LHCN-M2 (cell line): Measurements from ENCODE around the gene TERT. TPM values are rescaled to one million over a fixed set of nuclear protein-coding genes. Genes with fewer than 3 reads are reported as not detected.

Source experiments
- DNase-seq: peaks from one replicate; pipeline ENCODE4 v3.0.0-alpha.2; 2012; ENCODE audit warnings: low read depth
- total RNA-seq: library from RNA; depleted of rRNA; stranded (reverse); fragments of >200 nt; gene quantifications from 2 replicates; pipeline ENCODE4 v1.2.3, GENCODE V29; 2014; rRNA removed

The TERT gene
- total RNA-seq, 1 experiment from 2014 or later: 173 TPM

DNA sequence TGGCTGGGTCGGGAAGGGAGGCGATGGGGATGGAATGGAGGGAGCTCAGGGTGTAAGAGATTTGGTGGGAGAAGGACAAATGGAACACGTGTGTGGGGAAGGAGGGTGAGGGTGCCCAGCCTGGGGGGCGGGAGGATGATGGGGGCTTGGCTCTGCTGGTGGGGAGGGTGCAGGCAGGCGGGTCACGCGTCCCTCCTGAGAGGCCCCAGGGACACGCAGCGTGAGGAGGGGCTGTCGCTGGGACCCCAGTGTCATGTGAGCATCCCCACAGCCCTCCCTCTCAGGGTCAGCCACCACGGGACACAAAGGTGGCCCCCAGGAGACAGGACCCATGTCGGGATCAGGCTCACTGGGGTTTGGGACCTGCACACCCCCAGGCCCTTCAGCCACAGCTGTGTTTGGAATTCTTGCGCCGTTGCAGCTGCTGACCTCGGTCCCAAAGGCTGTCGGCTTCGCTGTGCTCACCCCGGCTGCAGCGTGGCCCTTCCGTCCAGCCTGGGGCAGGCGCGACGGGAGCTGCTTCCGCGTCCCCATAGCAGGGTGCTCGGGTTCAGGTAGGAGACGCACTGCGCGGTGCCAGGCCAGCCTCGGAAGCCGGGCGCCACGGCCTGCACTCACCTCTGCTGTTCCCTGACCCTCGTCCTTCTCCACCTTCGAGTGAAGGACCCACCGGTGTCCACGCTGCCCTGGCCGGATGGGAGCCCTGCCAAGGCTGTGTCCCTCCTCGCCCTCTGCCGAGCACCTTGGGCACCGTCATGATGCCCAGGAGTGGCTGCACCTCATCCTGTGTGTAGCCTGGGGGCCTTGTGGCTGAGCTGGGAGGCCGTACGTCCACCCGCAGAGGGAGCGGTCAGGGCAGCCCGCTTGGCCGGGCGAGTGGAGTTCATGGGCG is 88.1 kb downstream of the TERT start:
- DNase-seq: no peak

DNA sequence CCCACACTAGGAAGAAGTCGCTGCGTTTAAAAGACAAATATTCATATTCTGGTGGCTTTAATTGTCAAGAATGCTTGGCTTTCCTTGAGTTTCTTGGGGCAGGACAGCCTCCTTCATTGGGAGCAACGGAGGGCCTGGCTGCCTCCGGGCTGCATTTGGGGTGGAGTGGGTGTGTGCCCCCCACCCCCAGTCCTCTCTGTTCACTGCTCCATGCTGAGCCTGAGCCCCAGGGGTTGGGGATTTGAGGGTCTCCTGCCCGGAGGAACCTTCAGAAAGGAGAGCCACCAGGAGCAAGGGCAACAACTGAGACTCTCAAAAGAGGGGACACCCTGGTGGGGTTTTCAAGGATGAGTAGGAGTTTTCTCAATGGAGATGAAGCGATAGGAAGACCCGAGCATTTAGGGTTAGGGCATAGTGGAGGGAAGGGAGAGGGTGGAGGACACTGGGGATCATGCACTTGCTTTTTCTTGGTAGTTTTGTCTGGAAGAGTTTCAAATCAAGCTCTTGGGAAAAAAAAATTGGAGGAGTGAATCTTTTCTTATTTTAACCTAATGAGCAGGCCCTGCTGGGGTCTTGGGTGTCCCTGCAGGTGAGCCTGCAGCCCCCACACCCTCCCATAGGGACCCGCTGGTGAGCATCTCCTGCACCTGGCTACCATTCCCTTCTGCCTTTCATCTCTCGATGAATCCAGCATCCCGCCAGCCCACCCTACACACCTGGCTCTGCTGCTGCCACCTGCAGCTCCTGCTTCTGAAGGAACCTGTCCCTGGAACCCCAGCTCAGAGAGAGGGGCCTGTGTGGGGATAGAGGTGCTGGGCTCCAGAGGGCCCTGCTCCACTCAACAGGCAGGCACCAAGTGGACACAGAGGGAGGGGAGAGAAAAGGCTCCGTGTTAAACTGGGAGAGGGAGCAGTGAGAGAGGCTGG is 89.3 kb downstream of the TERT start:
- DNase-seq: no peak

DNA sequence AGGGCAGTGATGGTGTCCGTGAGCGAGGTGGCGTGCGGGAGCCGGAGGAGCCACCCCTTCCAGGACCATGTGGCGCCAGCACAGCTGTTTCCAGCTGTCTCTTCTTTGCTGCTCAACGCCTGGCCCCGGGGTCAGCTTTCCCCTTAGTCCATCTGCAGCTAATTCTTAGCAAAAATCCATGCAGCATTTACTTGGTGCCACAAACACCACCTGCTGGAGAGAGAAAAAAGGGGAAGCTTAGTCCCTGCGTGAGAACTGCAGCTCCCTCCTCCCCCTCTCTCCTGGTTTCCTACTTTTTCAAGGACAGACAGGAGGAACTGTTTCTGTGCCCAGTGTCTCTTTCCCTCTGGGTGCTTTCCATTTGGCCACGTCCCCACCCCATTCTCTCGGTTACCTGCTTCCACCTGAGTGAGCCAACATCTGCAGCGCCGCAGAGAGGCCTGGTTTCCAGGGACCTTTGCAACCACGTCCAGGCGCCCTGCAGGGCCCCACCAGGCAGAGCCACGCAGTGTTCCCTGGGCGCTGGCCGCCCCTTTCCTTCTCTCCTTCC is 90.1 kb downstream of the TERT start:
- DNase-seq: peak; percentile 3

DNA sequence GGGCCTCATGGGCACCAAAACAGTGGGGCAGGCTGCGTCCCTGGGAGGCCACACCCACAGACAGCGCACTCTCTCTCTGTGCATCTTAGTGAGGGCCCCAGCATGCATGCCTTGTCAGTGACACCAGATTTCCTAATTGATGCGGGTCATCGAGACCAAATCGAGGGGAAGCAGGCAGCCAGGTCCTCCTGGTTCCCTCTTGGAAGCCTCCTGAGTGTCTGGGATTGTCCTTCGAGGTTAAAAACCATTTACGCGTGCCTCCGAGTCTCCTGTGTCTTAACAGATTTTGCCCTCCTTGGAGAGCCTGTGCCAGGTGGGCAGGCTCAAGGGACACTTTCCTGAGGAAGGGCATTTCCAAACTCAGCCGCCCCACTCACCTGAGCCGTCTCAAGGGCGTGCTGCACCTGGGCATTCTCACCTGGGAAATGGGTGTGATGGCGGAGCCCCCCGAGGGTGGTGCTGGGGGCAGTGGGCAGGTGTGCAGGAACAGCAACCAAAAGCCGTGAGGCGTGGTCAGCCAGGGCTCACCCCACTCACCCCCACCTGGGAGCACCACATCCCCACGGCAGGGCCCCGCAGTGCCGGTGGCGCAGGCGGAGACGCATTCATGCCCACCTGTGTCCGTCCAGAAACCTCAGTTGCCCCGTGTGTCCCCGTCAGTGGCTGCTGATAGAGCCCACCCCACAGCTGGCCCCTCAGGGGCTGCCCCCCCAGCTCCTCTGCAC is 90.7 kb downstream of the TERT start:
- DNase-seq: no peak

DNA sequence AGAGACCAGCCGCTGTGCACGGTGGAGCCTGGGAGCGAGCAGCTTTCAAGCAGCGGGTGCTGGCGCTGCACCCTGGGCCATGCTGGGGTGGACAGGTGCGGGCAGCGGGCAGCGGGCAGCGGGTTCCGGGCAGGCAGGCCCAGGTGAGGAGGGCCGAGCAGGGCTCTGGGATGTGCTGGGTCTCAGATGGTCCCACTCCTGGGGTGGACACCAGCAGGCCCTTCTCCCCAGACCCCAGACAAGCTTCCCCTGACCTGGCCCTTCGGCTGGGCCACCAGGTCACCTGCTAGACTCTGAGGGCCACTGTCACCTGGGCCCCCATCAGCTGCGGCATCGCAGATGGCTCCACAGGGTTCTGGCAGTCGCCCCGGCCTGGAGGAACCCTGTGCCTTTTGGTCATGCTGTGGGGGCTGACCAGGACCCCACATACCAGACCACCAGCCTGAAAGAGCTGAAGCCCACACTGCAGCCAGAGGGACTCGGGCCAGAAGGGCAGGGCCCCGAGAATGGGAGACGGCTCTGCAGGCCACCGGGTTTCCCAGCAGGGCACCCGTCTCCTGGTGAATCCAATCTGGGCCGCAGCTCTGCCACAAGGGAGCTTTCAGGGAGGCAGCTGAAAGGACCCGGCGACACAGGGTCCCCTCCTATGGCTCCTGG is 91.4 kb downstream of the TERT start:
- DNase-seq: no peak

Other genes with a start within 250 kb of the TERT start
- 2.5 and 5.5 TPM in 2 replicates for gene SLC12A7, start 183.0 kb downstream of the TERT start, total RNA-seq
- not detected in 2 replicates for gene SLC6A19, start 93.5 kb downstream of the TERT start, total RNA-seq
- not detected in 2 replicates for gene SLC6A18, start 69.7 kb downstream of the TERT start, total RNA-seq
- 139 and 169 TPM in 2 replicates for gene CLPTM1L, start 50.0 kb upstream of the TERT start, total RNA-seq
- not detected in 2 replicates for gene SLC6A3, start 150.4 kb upstream of the TERT start, total RNA-seq
- 24.8 and 30.8 TPM in 2 replicates for gene LPCAT1, start 228.9 kb upstream of the TERT start, total RNA-seq